IPS-NIHi7 (cell line): ENCODE data around the gene CRY1.
A peak's percentile ranks its signal among the peaks of the same experiment; 100 is the strongest.
"Not testable (repeated sequence)": the region's sequence is repeated elsewhere in the genome, so short reads cannot be mapped to it uniquely, and the experiment has no call there.

Source experiments
- DNase-seq: peaks from one replicate; pipeline ENCODE4 v3.0.0; 2012; ENCODE audit warnings: mixed read lengths; ENCODE audit errors: extremely low spot score

The CRY1 gene

DNA sequence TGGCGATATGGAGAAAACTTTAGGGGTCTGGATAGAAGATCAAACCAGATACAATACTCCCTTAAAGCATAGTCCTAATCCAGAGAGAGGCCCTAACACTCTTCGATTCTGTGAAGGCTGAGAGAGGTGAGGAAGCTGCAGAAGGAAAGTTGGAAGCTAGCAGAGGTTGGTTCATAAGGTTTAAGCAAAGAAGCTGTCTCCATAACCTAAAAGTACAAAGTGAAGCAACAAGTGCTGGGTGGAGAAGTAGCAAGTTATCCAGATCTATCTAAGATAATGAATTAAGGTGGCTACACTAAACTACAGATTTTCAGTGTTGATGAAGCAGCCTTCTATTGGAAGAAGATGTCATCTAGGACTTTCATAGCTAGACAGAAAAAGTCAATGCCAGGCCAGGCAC is 81.8 kb downstream of the CRY1 start:
- no peak for DNase-seq

GRCh38 chr12:107007411-107007810 is 85.9 kb downstream of the CRY1 start:
- no peak for DNase-seq

DNA sequence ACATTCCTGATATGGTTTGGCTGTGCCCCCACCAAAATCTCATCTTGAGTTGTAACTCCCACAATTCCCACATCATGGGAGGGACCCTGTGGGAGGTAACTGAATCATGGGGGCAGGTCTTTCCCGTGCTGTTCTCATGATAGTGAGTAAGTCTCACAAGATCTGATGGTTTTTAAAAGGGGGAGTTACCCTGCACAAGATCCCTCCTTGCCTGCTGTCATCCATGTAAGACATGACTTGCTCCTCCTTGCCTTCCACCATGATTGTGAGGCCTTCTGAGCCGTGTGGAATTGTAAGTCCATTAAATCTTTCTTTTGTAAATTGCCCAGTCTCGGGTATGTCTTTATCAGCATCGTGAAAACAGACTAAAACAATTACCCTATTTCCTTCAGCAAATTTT is 90.7 kb downstream of the CRY1 start:
- DNase-seq, result not testable (repeated sequence)

GRCh38 chr12:106999446-106999845 is 93.9 kb downstream of the CRY1 start:
- DNase-seq, result no peak

- no peak for DNase-seq
Measured at GRCh38 chr12:106997916-106998315, 95.4 kb downstream of the CRY1 start.

DNA sequence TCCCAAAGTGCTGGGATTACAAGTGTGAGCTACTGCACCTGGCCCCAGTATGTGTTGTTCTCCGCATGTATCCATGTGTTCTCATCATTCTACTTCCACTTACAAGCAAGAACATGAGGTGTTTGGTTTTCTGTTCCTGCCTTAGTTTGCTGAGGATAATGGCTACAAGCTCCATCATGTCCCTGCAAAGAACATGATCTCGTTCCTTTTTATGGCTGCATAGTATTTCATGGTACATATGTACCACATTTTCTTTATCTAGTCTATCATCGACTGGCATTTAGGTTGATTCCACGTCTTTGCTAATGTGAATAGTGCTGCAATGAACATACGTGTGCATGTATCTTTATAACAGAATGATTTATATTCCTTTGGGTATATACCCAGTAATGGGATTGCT is 97.2 kb downstream of the CRY1 start:
- not testable (repeated sequence) for DNase-seq

DNA sequence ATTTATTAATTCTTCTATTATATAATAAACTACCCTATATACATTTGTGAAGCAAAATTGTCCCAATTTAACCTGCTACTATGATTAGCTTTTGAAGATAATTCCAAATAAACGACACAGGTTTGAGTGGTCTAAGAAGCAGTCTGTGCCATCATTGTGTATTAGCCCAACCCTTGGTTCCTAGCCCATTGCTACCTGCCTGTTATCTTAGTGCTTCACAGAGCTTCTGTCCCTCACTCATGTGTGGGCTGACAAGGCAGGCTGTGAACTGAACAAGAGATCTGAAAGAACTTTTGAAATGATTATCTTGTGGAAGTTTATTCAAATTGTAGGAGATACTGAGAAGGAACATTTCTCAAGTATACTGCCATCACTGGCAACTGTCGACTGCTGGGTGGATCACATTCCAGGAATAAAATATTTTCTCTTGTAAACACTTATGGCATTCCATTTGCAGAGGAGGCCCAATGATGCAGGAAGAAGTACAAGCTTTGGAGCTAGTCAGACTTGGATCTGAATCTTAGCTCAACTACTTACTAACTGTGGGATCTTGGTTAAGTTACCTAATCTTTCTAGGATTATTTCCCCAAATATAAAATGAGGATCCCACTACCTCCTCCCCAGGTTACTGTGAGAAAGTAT is 98.6 kb downstream of the CRY1 start:
- no peak for DNase-seq

DNA sequence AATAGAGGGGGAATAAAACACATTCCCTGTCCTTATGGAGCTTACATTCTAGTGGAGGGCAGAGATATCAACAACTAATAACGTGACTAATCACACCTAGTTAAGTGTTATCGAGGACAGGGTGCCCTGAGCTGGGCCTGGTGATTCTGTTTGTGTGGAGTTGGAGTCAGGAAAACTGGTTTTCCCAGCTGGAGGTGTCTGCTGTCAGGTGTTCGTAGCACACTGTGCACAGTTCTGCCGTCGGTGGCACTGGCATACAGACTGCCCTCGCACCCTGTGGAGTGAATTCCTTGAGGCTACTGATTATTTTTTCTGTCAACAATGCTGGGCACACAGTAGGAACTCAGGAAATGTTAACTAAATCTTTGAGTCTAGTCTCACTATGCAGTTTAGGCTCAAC is 105.5 kb downstream of the CRY1 start:
- DNase-seq, result no peak

GRCh38 chr12:106986625-106987389 is 106.5 kb downstream of the CRY1 start, which contains the start of gene MTERF2:
Gene MTERF2, minus strand, starts transcription at chr12:106987146. Its CDS starts 8,432 bp downstream, at chr12:106978714.
- peak; percentile 99 for DNase-seq

GRCh38 chr12:106986135-106986534 is 107.2 kb downstream of the CRY1 start:
- no peak for DNase-seq

DNA sequence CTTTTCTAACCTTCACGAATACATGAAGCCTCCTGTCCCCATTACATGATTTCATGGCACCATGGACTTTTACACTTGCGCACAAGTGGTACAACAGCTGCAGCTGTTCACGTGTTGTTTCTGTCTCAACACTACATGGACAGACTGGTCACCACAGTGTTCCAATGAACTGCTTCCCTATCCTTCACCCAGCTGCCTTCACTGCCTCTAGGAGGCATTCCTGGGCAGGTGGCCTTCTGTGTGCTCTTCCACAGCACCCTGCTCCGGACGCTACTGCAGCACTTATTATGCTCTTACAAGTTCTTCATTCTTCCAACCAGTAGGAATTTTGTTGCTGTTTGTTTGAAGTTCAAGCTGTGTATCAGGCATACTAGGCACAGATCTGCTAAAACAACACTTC is 107.9 kb downstream of the CRY1 start:
- no peak for DNase-seq

GRCh38 chr12:106984588-106985137 is 108.7 kb downstream of the CRY1 start:
- DNase-seq, result no peak

- DNase-seq, result no peak
Measured at GRCh38 chr12:106982229-106982628, 111.1 kb downstream of the CRY1 start.

- no peak for DNase-seq
Measured at GRCh38 chr12:106981788-106982187, 111.6 kb downstream of the CRY1 start.

GRCh38 chr12:106980944-106981343 is 112.4 kb downstream of the CRY1 start:
- DNase-seq, result no peak

- no peak for DNase-seq
Measured at GRCh38 chr12:106978035-106978800, 115.1 kb downstream of the CRY1 start.

- no peak for DNase-seq
Measured at GRCh38 chr12:106976668-106977067, 116.7 kb downstream of the CRY1 start.

DNA sequence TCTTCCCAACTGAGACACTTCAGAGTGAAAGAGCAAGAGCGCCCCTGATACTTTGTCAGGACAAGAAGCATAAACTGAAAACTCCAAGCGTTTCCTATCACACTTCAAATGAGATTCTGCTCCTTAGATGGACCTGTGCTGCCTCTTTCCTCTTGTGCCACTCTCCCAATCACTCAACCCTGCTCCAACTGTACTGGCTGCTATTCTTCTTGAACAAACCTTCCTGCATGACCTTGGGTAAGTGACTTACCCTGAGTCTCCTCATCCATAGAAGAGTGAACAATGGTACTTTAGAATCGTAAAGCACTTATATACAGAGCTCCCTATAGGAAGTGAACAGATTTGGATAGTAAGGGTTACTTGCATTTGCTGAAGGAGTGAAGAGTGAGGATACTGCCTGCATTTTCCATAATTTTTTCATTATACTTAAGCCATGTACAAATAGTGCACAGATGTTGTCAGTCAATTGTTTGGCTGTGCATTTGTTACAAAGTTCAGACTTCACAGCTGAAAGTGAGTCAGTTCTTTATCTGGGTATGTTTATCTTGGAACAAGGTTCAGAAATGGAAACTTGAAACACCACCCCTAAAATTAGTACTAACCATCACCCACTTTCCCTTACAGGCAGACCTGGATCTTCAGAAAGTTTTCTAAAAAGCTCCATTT is 117.2 kb downstream of the CRY1 start:
- no peak for DNase-seq

DNA sequence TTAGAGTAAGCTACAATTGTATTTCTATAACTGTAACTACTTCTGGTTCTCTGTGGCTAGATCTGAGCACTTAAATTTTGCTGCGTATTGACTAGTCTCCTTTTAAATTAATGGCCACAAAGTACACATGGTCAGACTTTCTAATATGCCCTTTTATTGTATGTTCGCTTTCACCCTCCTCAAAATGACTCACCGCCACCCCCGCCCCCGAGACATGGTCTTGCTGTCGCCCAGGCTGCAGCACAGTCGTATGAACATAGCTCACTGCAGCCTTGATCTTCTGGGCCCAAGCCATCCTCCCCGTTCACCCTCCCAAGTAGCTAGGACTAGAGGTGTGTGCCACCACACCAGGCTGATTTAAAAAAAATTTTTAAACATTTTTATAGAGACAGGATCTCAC is 118.3 kb downstream of the CRY1 start:
- no peak for DNase-seq

DNA sequence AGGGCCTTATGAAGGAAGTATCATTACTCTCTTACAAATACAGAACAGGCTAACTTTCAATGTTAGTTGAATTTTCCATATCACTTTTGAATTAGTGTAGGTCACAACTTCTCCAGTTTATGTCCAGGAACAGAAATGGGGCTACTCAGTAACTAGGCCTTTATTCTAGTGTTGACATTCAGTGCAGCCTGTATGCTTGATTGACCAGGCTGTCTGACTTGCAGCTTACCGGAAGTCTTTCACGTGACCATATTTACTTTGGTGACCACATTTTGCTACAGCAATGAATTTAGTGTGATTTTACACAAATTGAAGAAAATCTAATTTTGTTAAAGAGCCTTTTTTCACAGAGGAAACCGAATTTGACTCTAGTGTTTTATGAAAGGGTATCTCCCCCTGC is 118.8 kb downstream of the CRY1 start:
- DNase-seq, result no peak

DNA sequence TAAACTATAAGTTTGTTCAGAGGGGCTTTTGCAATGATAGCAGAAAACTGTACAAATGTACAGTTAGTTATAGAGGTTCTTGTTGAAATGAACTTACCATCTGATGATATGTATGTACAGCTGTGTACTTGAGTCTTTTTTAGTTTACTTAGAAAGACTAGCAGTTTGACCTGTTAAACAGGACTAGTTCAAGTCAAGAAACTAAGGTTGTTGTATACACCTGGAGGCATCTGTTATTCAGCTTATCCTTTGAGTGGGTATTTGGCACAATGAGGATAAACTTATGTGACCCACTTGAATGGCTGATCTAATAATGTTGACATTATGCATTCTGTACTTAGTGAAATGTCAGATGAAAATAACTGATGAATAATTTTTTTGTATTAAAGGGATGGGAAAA is 119.8 kb downstream of the CRY1 start:
- no peak for DNase-seq

GRCh38 chr12:106971065-106971464 is 122.3 kb downstream of the CRY1 start:
- no peak for DNase-seq
